GM23338 (cell line): ENCODE data around the gene TUBB1. TPM values are rescaled to one million over a fixed set of nuclear protein-coding genes. Genes with fewer than 3 reads are reported as not detected.

ENCODE experiments used
- ATAC-seq: fragments of 200-7000 bp; cut with Tn5 transposase; 3 replicates; pipeline ENCODE4 v1.9.1; 2020
- DNase-seq: peaks from one replicate; pipeline ENCODE4 v3.0.0-alpha.2; 2015; ENCODE audit warnings: low spot score
- H2AFZ ChIP-seq: fragments of 200-600 bp; sonication (generic); 2 replicates; pipeline ENCODE4 v1.8.0; 2016; ENCODE audit warnings: antibody characterized with exemption, mild to moderate bottlenecking, moderate library complexity
- H3F3A ChIP-seq: fragments of 200-600 bp; sonication (generic); replicated peaks from 2 replicates; pipeline ENCODE4 v1.8.0; 2017; ENCODE audit warnings: antibody characterized with exemption, mixed run types, low read depth
- H3K27ac ChIP-seq: fragments of 200-600 bp; sonication (generic); 2 replicates; pipeline ENCODE4 v1.6.1; 2016; ENCODE audit warnings: low read depth
- H3K27me3 ChIP-seq: fragments of 200-600 bp; sonication (generic); 2 replicates; pipeline ENCODE4 v1.8.0; 2016; ENCODE audit warnings: mild to moderate bottlenecking, mixed run types, moderate library complexity; ENCODE audit not compliant: insufficient read depth
- H3K36me3 ChIP-seq: fragments of 200-600 bp; sonication (generic); 2 replicates; pipeline ENCODE4 v1.8.0; 2016; ENCODE audit warnings: mild to moderate bottlenecking; ENCODE audit not compliant: insufficient read depth
- H3K4me1 ChIP-seq: fragments of 200-600 bp; sonication (generic); 2 replicates; pipeline ENCODE4 v1.8.0; 2016; ENCODE audit warnings: mild to moderate bottlenecking, moderate library complexity; ENCODE audit not compliant: insufficient read depth
- H3K4me2 ChIP-seq: fragments of 200-600 bp; sonication (generic); 2 replicates; pipeline ENCODE4 v1.7.1; 2017; ENCODE audit warnings: mixed run types
- H3K4me3 ChIP-seq: fragments of 200-600 bp; sonication (generic); 2 replicates; pipeline ENCODE4 v1.6.1; 2016; ENCODE audit warnings: mixed run types
- H3K79me2 ChIP-seq: fragments of 200-600 bp; sonication (generic); replicated peaks from 2 replicates; pipeline ENCODE4 v1.8.0; 2017; ENCODE audit warnings: mild to moderate bottlenecking; ENCODE audit not compliant: insufficient read depth
- H3K9me2 ChIP-seq: fragments of 200-600 bp; sonication (generic); 2 replicates; pipeline ENCODE4 v1.8.0; 2017; ENCODE audit not compliant: insufficient read depth
- H4K20me1 ChIP-seq: fragments of 200-600 bp; sonication (generic); replicated peaks from 2 replicates; pipeline ENCODE4 v1.8.0; 2017; ENCODE audit warnings: mild to moderate bottlenecking; ENCODE audit not compliant: insufficient read depth
- H3K27ac Mint-ChIP-seq: 2 replicates; pipeline ENCODE4 v1.8.0; 2020; ENCODE audit warnings: inconsistent platforms, mild to moderate bottlenecking, moderate library complexity, mixed read lengths
- H3K27me3 Mint-ChIP-seq: 3 replicates; pipeline ENCODE4 v1.8.0; 2022; ENCODE audit warnings: low read depth, mild to moderate bottlenecking, moderate library complexity, mixed read lengths, inconsistent platforms; ENCODE audit not compliant: insufficient read depth, poor library complexity
- H3K36me3 Mint-ChIP-seq: 3 replicates; pipeline ENCODE4 v1.8.0; 2021; ENCODE audit warnings: low read depth, mild to moderate bottlenecking, inconsistent platforms, moderate library complexity, mixed read lengths
- H3K4me1 Mint-ChIP-seq: 3 replicates; pipeline ENCODE4 v1.8.0; 2020; ENCODE audit warnings: mild to moderate bottlenecking, inconsistent platforms, mixed read lengths
- H3K4me3 Mint-ChIP-seq: 3 replicates; pipeline ENCODE4 v1.8.0; 2021; ENCODE audit warnings: moderate library complexity, mild to moderate bottlenecking, inconsistent platforms, mixed read lengths
- H3K9me3 Mint-ChIP-seq: 3 replicates; pipeline ENCODE4 v1.8.0; 2020; ENCODE audit warnings: moderate library complexity, mild to moderate bottlenecking, inconsistent platforms, mixed read lengths
- CREB1 ChIP-seq: fragments of 250-450 bp; sonication (Bioruptor Pico); IDR thresholded peaks from 2 replicates; pipeline ENCODE4 v1.5.0; 2020; ENCODE audit warnings: low read depth, mild to moderate bottlenecking, moderate library complexity
- EZH2 ChIP-seq: fragments of 200-600 bp; sonication (generic); IDR thresholded peaks from one replicate; pipeline ENCODE4 v1.8.0; 2017; ENCODE audit warnings: antibody characterized with exemption, mild to moderate bottlenecking, low read depth; ENCODE audit not compliant: unreplicated experiment
- EZH2phosphoT487 ChIP-seq: fragments of 200-600 bp; sonication (generic); IDR thresholded peaks from one replicate; pipeline ENCODE4 v1.8.1; 2018; ENCODE audit warnings: antibody characterized with exemption; ENCODE audit not compliant: unreplicated experiment
- NANOG ChIP-seq: IDR thresholded peaks from 2 replicates; pipeline ENCODE4 v1.6.1; 2016; ENCODE audit warnings: antibody characterized with exemption, borderline replicate concordance
- POLR2AphosphoS5 ChIP-seq: IDR thresholded peaks from 2 replicates; pipeline ENCODE4 v1.6.1; 2016; ENCODE audit warnings: antibody characterized with exemption, low read depth
- REST ChIP-seq: IDR thresholded peaks from one replicate; pipeline ENCODE4 v1.6.1; 2018; ENCODE audit warnings: antibody characterized with exemption; ENCODE audit not compliant: unreplicated experiment
- STAT1 ChIP-seq: IDR thresholded peaks from one replicate; pipeline ENCODE4 v1.6.1; 2016; ENCODE audit warnings: antibody characterized with exemption; ENCODE audit not compliant: unreplicated experiment
- ZNF114 ChIP-seq: fragments of 250-450 bp; sonication (Bioruptor Pico); IDR thresholded peaks from 2 replicates; pipeline ENCODE4 v1.5.0; 2020; ENCODE audit warnings: mild to moderate bottlenecking, moderate library complexity
- ZNF331 ChIP-seq: fragments of 250-450 bp; sonication (Bioruptor Pico); IDR thresholded peaks from 2 replicates; pipeline ENCODE4 v1.5.0; 2020; ENCODE audit warnings: low read depth, mild to moderate bottlenecking, moderate library complexity
- ZNF462 ChIP-seq: fragments of 250-450 bp; sonication (Bioruptor Pico); IDR thresholded peaks from 2 replicates; pipeline ENCODE4 v1.5.0; 2020; ENCODE audit warnings: mild to moderate bottlenecking, moderate library complexity
- polyA plus RNA-seq: library from polyadenylated mRNA; unstranded; fragments of >200 nt; fragmentation: Nextera tagmentation; extraction: Ambion mirVana; gene quantifications from 2 replicates; pipeline ENCODE4 v1.2.1, GENCODE V29; 2016
- total RNA-seq: library from RNA; depleted of rRNA; stranded (reverse); fragments of >200 nt; shearing (Covaris generic); gene quantifications from 2 replicates; pipeline ENCODE4 v1.2.3, GENCODE V29; 2014
- TF ChIP-seq, protein P1 (sequence below), 2 experiments: fragments of 200-600 bp in 1 of 2; sonication (generic) in 1 of 2; conservative IDR thresholded peaks; 2 replicates each; pipeline versions ENCODE4 v1.5.1 to v1.6.1; 2016 to 2017; ENCODE audit warnings: antibody characterized with exemption in 2 of 2, low read depth in 2 of 2, mild to moderate bottlenecking in 2 of 2, moderate library complexity in 1 of 2

The TUBB1 gene
- total and polyA plus RNA-seq, 2 experiments from 2014 or later, result not detected

- Histone ChIP-seq H3K4me1 (no peaks in the 10 kb centered on the region; the same call in 1 of the 2 replicates), H3K27ac (no peak overlapping the region), H3K9me2 (no peaks in the 10 kb centered on the region), H4K20me1 (0 out of 2 replicates have a peak, but pooled peaks cover 5% of the 10 kb centered on the region), H3F3A (peaks cover 1% of the 10 kb centered on the region; the same call in 1 of the 2 replicates), H3K4me2 (no peak overlapping the region), H3K4me3 (no peak overlapping the region), H3K79me2 (no peaks in the 10 kb centered on the region), H3K27me3 (peaks cover 5% of the 10 kb centered on the region), H3K36me3 (no peaks in the 10 kb centered on the region), H2AFZ (no peak overlapping the region)
- no peak for TF ChIP-seq EZH2phosphoT487
- no peak for TF ChIP-seq POLR2AphosphoS5
- no peak for TF ChIP-seq STAT1
- no peak for TF ChIP-seq ZNF114 (CRISPR knock-in tag)
- no peak for TF ChIP-seq NANOG
- TF ChIP-seq, protein P1, sequence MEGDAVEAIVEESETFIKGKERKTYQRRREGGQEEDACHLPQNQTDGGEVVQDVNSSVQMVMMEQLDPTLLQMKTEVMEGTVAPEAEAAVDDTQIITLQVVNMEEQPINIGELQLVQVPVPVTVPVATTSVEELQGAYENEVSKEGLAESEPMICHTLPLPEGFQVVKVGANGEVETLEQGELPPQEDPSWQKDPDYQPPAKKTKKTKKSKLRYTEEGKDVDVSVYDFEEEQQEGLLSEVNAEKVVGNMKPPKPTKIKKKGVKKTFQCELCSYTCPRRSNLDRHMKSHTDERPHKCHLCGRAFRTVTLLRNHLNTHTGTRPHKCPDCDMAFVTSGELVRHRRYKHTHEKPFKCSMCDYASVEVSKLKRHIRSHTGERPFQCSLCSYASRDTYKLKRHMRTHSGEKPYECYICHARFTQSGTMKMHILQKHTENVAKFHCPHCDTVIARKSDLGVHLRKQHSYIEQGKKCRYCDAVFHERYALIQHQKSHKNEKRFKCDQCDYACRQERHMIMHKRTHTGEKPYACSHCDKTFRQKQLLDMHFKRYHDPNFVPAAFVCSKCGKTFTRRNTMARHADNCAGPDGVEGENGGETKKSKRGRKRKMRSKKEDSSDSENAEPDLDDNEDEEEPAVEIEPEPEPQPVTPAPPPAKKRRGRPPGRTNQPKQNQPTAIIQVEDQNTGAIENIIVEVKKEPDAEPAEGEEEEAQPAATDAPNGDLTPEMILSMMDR (conservative IDR thresholded peaks at IDR 0.05; ENCODE audit: low read depth in 2 of 2), result no peak
- TF ChIP-seq CREB1, result no peak
- no peak for TF ChIP-seq ZNF462 (CRISPR knock-in tag)
- TF ChIP-seq ZNF331 (CRISPR knock-in tag), result no peak
- TF ChIP-seq REST, result no peak
- TF ChIP-seq EZH2, result no peak
- ATAC-seq (no peak), DNase-seq (no peak)
- no peaks in the 10 kb centered on the region for H3K9me3 Mint-ChIP-seq
- peaks cover 13% of the 10 kb centered on the region for H3K4me1 Mint-ChIP-seq
- H3K4me3 Mint-ChIP-seq, result no peak overlapping the region
- no peak overlapping the region for H3K27ac Mint-ChIP-seq
- peaks cover 17% of the 10 kb centered on the region for H3K27me3 Mint-ChIP-seq
- H3K36me3 Mint-ChIP-seq, result peaks cover 5% of the 10 kb centered on the region
Observed at GRCh38 chr20:59002874-59003399, 16.3 kb upstream of the TUBB1 start.
